Measurements from ENCODE around the gene PRAMEF12.
"Not testable (repeated sequence)": the region's sequence is repeated elsewhere in the genome, so short reads cannot be mapped to it uniquely, and the experiment has no call there.

The PRAMEF12 gene

GRCh38 chr1:12773438-12773837 is at the start of gene PRAMEF12:
Gene PRAMEF12, plus strand, starts transcription at chr1:12773738. Its CDS starts 1,130 bp downstream, at chr1:12774868.
- no peak for DNase-seq

GRCh38 chr1:12728391-12728790 is 45.1 kb upstream of the PRAMEF12 start:
- no peak for DNase-seq

- DNase-seq, result no peak
Measured at GRCh38 chr1:12730156-12730555, 43.4 kb upstream of the PRAMEF12 start.

- not testable (repeated sequence) for DNase-seq
Measured at GRCh38 chr1:12731084-12731483, 42.5 kb upstream of the PRAMEF12 start.

GRCh38 chr1:12734651-12735050 is 38.9 kb upstream of the PRAMEF12 start:
- no peak for DNase-seq

GRCh38 chr1:12738934-12739333 is 34.6 kb upstream of the PRAMEF12 start:
- DNase-seq, result no peak

GRCh38 chr1:12739613-12740012 is 33.9 kb upstream of the PRAMEF12 start:
- no peak for DNase-seq

GRCh38 chr1:12741946-12742345 is 31.6 kb upstream of the PRAMEF12 start:
- DNase-seq, result no peak

GRCh38 chr1:12745126-12745991 is 28.2 kb upstream of the PRAMEF12 start:
- DNase-seq, result no peak

GRCh38 chr1:12745992-12746323 is 27.6 kb upstream of the PRAMEF12 start, which contains the start of gene CFAP107:
Gene CFAP107, plus strand, starts transcription at chr1:12746200. Its CDS starts 231 bp downstream, at chr1:12746431.
- no peak for DNase-seq

- DNase-seq, result no peak
Measured at GRCh38 chr1:12748778-12749355, 24.7 kb upstream of the PRAMEF12 start.

GRCh38 chr1:12754738-12755137 is 18.8 kb upstream of the PRAMEF12 start:
- no peak for DNase-seq

GRCh38 chr1:12756273-12756672 is 17.3 kb upstream of the PRAMEF12 start:
- no peak for DNase-seq

- DNase-seq, result no peak
Measured at GRCh38 chr1:12756768-12757413, 16.6 kb upstream of the PRAMEF12 start.

GRCh38 chr1:12757836-12758235 is 15.7 kb upstream of the PRAMEF12 start:
- no peak for DNase-seq

GRCh38 chr1:12760256-12760795 is 13.2 kb upstream of the PRAMEF12 start:
- no peak for DNase-seq

- DNase-seq, result no peak
Measured at GRCh38 chr1:12761781-12762180, 11.8 kb upstream of the PRAMEF12 start.

GRCh38 chr1:12762766-12763165 is 10.8 kb upstream of the PRAMEF12 start:
- no peak for DNase-seq

GRCh38 chr1:12763479-12763878 is 10.1 kb upstream of the PRAMEF12 start:
- DNase-seq, result no peak

- no peak for DNase-seq
Measured at GRCh38 chr1:12764016-12764415, 9.5 kb upstream of the PRAMEF12 start.

GRCh38 chr1:12769031-12769430 is 4.5 kb upstream of the PRAMEF12 start:
- no peak for DNase-seq

GRCh38 chr1:12769976-12770505 is 3.5 kb upstream of the PRAMEF12 start:
- DNase-seq, result no peak

GRCh38 chr1:12770620-12771019 is 2.9 kb upstream of the PRAMEF12 start:
- no peak for DNase-seq
